Inflammatory macrophage treated with lipopolysaccharide for 4 hours (primary cell): ENCODE data around the gene PRUNE2.
A peak's percentile ranks its signal among the peaks of the same experiment; 100 is the strongest.
"Not testable (repeated sequence)": the region's sequence is repeated elsewhere in the genome, so short reads cannot be mapped to it uniquely, and the experiment has no call there.

Experiments used
- DNase-seq: peaks from one replicate; pipeline ENCODE4 v3.0.0-alpha.2; 2020

The PRUNE2 gene

DNA sequence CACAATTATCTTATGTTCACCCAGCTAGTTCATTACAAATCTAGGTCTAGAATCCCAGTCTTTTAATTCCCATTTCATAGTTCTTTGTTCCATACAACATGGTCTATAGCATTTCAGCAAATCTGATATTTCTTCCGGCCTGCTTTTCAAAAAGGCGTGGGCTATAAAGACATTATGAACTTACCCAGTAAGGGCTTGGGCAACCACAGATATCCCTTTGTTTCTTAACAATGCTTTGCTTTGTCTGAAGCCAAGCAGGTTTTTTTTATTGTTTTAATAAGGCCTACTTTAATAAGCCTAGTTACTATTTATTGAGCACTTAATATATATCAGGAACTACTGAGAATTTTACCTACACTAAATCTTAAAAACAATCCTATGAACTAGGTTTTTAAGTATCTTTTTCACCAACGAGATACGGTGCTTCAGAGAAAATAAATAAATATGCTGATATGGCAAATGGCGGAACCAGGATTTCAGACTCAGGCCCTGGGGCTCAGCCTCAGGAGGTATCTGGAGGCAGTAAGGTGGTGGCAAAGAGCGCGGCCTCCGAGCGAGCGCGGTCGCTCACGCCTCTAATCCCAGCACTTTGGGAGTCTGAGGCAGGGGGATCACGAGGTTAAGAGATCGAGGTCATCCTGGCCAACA, 112.0 kb downstream of the PRUNE2 start:
- DNase-seq: no peak

DNA sequence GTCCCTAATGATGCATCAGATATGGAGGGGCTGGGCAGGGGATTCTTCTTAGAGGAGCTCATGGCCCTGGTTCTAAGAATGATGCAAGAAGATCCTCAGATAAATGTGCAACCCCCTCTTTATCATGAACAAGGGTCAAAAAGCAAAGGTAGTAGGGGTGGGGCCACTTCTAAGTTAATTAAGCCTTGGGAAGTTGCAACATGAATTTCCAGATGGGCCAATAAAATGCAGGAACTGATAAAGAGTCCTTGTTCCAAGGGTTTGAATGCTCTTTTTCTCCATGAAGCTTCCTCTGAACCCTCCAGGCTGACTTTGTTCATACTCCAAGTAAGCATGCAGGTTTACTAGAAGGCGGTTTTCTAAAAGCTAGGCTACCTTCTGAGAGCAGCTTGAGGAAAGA, 116.1 kb downstream of the PRUNE2 start:
- DNase-seq: no peak

DNA sequence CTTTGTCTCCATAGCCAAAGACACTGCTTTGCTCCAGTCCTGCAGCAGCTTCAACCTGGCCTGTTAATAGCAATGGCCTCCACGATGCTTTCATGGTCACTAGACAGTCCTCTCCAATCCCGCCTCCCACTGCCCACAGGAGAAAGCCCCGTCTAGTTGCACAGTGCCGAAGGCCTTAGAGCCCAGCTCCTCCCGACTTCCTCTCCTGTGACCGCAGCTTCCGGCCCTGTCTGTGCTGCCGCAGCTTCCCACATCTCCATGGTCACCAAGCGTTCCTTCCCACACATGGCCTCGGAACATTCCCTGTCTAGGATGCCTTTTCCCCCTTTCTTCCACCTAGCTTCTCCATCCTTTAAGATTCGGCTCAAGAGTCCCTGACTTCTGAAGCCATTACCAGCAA, 118.2 kb downstream of the PRUNE2 start:
- DNase-seq: peak; percentile 4

DNA sequence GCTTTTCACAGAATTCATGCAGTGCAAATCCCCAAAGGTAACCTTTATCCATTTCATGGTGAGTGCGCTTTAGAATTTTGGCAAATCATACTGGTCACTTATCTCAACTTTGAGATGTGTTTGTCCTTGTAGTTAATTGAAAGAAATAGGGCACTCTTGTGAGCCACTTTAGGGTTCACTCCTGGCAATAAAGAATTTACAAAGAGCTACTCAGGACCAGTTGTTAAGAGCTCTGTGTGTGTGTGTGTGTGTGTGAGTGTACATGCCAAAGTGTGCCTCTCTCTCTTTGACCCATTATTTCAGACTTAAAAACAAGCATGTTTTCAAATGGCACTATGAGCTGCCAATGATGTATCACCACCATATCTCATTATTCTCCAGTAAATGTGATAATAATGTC, 120.4 kb downstream of the PRUNE2 start:
- DNase-seq: no peak

DNA sequence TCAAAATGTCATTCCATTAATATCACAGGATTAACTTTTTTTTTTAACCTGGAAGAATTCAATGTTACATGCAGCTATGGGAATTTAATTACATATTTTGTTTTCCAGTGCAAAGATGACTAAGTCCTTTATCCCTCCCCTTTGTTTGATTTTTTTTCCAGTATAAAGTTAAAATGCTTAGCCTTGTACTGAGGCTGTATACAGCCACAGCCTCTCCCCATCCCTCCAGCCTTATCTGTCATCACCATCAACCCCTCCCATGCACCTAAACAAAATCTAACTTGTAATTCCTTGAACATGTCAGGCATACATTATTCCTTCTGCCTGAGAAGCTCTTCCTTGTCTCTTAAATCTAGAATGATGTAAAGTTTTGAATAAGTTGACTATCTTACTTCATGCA, 121.0 kb downstream of the PRUNE2 start:
- DNase-seq: no peak

DNA sequence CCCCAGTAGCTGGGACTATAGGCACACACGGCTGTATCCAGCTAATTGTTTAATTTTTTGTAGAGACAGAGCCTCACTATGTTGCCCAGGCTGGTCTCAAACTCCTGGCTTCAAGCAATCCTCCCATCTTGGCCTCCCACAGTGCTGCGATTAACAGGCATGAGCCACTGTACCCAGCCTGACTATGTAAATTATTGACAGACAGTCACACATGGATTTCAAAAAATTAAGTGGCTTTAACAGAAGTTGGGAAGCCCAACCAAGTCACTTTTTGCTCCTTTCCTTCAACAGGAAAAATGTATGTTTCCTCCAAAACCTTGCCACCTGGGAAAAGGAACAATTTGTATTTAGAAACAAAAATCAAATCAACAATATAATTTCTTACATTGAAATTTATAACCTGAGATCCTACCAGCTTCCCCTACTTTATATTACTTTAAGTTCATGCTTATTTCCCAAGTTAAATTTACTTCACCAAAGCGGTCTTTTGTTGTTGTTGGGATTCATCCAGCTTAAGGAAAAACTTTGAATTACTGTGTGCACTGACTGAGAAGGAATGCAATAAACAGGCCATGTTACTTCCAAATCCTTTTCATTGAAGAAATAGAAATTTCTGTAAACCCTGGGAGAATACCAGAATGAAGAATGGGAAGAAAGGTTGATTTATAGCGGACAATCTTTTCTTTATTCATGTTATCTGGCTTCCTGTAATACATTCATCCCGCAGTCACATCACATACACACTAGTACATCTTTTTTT, 133.0 kb downstream of the PRUNE2 start:
- DNase-seq: no peak

DNA sequence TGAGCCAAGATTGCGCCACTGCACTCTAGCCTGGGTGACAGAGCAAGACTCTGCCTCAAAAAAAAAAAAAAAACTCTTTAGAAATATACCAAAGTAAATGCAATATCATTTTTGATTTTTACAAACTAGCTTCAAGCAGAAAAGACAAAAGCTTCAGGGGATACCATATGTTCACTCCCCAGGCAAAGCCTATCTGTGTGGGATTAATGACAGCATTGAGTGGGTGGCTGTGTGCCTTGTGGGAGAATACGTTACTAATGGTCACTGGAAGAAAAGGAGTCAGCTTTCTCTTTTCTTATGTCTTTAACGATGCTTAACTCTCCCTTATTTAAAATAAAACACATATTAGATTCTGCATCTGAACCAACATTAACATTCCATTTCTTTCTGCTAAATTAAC, 139.8 kb downstream of the PRUNE2 start:
- DNase-seq: no peak

DNA sequence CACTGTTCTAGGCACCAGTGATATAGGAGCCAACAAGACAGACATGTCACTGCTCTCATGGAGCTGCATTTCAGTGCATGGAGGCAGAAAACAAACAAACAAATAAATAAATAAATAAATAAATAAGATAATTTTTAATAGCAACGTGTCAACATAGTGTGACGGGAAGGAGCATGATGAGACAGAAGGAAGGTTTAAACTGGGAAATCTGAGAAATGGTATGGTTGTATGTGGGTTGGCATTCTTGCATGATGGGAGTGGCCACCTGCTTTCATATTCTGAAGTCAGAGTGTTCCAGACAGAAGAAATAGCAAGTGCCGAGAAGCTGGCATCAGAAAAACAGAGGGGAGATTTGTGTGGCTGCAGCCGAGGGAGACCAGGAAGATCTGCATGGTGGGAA, 141.8 kb downstream of the PRUNE2 start, which contains the start of gene PCA3:
TSS of gene PCA3 (plus strand) at position 301 of the 400 bp plus-strand sequence.
- DNase-seq: no peak

DNA sequence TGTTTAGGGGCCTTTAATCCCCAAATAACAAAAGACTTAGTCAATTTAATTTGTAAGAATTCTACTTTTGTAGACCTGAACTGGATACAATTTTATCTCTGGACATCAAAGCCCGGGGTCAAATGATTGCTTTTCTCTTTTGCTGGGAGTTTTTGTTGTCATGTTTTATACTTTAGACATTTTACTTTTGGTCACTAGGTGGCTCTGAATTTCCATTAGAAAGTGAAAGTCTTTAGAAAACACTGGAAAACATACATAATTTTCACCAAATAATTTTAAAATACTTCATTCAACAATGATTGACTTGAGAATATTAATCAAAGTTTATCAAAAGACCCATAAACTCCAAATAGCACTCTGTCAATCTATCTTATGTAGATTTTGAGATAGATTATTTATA, 144.5 kb downstream of the PRUNE2 start:
- peak; percentile 8 for DNase-seq

DNA sequence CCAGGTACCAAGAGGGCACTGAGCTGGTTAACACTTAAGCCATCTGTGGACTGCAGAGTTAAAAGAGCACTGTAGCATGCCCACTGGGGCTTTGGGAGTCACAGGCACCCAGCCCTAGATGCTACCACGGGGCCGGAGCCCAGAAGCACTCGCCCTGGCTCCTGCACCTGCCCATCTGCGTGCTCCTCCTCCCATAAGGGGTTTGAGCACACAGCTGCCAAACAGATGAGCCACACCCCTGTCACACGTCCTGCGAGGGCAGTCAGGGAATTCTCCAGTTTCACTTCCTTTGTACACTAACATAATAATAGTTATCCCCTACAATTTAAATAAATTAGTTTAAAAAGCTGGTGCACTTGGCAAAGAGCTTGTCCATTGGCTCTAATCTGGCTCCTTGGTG, 146.2 kb downstream of the PRUNE2 start:
- DNase-seq: peak; percentile 11

DNA sequence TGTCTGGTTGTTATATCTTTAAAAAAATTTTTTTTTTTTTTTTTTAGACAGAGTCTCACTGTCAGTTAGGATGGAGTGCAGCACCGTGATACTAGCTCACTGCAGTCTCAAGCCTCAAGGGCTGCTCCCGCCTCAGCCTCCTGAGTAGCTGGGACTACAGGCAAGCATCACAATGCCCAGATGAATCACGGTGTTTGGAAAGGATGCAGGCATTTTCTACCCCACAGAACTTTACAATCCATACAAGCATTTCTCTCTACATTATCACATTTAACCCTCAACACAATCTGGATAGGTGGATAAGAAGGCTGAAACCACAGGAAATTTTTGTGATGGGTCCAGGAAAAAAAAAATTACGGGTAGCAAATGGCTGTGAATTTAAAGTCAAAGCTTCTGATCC, 147.4 kb downstream of the PRUNE2 start:
- no peak for DNase-seq

DNA sequence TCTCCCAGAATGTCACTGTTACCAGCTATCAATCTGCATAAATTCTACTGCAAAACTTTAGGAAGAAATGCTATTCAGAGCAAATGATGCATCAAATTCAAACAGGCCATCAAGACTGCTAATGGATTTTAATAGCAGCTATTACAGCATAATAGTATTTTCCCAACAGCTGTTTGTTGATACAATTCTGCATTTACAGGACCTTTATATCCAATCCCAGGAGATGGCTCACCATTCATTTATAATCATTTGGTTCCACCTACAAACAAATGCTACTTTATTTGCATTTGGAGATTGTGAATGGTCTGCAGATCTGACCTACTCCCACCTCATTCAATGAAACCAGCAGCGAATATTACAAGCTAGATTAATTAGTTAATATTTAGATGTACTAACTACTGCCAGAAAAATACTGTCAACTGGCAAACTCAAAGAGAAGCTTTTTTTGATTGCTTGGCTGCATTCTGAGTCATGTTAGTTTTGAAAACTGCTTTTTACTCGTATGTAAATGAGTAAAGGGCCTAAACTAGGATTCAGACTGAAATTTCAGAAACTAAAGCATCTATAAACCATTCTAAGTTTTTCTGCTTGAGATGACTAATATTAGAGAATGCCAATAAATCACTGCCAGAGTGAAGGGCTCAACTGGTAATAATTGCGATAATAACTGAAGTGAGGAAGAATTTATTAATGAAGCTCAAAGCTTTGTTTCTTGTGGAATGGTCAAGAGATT, 148.8 kb downstream of the PRUNE2 start:
- no peak for DNase-seq

DNA sequence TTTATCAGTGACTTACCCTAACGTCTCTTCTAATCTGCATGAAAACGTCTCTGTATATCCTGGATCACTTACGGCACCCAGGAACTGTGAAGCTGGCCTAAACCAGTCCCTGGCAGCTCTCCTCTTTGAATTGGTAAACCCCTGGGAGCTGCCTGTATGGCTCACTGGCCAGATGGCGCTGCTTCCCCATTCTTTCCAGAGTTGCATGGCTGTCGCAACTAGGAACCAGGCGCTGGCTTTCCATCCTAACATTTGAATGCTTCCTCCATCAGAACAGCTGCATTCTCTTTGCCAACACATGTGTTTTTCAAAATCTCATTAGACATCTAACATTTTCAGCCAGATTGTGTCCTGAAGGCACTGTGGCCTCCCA, 149.7 kb downstream of the PRUNE2 start:
- DNase-seq: peak; percentile 39

DNA sequence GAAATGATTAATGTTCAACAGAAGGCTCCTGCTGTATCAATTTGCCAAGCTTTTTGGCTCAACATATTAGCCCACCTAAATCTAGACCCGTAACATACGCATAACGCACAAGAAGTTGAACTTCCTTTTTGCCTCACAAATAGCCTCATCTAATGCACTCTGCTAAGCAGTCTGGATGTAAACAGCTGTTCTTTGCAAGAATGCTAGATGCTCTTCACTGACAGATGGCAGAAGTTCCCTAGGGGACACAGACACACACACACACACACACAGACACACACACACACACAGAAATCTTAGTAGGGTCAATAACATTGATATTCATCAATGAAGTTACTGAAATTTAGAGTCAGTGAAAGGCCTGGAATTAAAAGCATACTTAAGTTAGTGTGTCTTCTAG, 154.9 kb downstream of the PRUNE2 start:
- no peak for DNase-seq

DNA sequence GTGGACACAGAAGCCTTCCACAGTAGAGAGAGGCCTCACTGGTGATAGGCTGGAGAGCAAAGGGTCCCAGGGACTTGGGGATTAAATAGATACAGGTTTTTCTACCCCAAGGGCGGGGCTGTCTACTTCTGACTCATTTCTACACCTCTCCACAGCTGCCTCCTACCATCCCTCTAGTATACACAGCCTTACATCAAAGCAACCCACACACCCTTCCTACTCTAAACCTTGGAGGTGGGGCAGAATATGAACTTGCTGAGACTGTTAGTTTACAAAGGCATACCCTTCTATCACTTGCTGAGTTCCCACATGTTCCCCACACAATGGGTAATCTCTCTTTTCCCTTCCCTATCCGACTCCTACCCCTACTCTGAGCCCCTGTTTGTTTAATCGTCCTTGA, 161.6 kb downstream of the PRUNE2 start:
- no peak for DNase-seq

DNA sequence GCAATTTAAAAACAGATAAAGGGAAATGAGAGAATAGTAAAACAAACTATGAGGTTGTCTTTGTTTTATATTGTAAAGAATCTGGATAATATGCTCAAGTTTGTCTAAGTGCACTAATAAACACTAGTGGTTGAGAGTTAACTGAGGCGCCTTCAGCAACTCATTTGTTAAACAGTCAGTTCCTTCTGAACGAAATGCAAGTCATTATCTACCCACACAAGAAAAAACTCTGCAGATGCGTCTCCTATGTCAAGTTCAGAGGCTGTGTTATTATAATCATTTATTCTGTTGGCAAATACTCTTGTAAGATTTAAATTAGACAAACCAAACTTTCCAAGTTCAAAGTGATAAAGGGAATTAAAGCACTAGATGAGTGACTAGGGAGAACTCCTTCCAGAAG, 162.0 kb downstream of the PRUNE2 start:
- DNase-seq: no peak

DNA sequence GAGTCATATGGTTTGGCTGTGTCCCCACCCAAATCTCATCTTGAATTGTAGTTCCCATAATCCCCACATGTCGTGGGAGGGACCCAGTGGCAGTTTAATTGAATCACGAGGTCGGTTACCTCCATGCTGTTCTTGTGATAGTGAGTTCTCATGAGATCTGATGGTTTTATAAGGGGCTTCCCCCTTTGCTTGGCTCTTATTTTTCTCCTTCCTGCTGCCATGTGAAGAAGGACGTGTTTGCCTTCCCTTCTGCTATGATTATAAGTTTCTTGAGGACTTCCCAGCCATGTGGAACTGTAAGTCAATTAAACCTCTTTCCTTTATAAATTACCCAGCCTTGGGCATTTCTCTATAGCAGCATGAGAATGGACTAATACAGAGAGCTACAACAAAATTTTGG, 163.0 kb downstream of the PRUNE2 start:
- DNase-seq: not testable (repeated sequence)

DNA sequence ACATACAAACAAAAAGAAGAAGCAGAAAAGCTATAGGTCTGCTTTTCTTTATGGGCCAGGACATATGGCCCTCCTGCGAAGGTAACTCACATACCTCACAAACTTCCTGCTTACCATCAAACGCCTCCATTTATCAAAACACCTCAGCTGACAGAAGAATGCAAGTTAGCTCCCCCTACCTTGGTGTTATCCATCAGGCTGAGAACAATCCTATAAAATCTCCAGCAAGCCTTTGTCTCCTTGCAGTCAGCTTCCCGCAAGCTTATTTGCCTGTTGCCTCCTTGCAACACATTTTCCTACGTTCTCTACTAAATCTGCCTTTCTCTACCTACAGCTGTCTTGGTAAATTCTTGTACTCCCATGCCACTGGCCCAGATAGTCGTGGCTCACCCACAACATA, 164.4 kb downstream of the PRUNE2 start:
- no peak for DNase-seq

DNA sequence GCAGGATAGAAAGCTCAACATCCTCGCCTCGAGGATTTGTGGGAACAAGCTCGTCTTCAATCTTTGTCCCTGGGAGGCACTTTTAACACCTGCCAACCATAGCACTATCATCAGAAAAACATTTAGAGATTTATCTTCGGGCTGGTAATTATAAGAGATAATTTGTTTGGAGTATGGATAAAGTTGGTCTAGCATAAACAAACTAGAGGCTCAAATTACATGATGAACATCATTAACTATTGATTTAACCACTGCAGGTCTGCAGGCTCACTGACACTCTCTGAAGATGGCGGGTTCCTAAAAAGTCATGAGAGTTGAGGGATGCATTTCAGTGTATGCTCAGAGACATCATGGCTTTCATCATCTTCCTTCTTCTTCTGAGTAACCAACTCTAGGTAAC, 167.5 kb downstream of the PRUNE2 start:
- no peak for DNase-seq

DNA sequence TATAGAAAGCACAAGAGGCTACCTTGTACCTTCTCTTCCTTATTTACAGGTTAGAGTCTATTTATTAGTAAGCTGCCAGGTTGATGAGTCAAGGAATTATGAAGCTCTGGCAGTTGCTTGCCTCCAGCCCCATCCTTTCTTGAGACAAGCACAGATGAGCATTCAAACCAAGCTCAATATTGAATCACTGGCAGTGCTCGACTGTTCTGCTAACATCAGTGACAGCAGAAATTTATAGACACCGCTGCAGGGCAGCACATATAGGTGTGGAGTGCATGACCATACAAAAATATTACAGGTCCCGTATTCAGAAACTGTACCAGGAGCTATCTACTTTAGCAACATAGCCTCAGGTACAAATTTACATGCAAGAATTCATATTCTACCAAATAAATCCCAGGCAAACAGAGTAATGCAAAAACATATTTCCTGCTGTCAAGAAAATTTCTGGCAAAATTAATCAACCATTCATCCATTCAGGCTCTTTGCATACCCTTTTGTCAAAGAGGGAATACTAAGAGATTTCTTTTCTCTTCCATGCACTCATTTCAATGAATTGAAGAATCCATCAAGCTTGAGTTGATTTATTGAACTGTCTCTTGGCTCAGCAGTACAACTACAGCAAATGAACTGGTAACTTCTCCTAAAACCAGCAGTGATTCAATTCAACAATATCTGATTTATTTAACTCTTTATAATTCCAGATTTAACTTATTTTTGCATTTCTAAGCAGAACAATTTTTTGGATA, 168.6 kb downstream of the PRUNE2 start:
- no peak for DNase-seq

DNA sequence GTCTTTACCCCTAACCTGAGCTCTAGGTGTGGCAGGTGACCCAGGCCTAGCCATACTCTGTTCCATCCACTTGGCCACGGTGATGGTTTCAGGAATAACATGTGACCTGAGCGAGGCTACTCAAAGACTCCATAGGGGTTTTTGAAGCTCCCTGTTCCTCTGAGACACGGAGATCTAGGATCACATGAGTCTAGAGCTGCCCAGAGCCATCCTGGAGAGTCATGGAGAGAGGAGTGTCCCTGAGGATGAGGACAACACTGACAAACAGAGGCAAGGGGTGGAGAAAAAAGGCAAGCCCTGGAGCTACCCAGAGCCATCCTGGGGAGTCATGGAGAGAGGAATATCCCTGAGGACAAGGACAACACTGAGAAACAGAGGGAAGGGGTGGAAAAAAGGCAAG, 171.2 kb downstream of the PRUNE2 start:
- no peak for DNase-seq

DNA sequence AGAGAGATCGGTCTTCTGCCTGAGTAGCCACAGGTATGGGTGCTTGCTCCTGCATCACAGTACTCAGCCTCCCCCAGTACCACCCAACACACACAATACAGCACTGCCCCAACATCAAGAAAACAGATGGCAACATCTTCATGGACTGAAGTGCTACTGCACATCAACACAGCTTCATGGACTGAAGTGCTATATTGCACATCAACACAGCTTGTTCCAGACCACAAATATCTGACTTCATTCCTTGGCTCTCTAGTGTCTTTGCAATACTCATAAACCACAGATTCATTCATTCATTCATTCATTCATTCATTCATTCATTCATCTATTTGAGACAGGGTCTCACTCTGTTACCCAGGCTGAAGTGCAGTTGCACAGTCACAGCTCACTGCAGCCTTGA, 172.8 kb downstream of the PRUNE2 start:
- DNase-seq: no peak

DNA sequence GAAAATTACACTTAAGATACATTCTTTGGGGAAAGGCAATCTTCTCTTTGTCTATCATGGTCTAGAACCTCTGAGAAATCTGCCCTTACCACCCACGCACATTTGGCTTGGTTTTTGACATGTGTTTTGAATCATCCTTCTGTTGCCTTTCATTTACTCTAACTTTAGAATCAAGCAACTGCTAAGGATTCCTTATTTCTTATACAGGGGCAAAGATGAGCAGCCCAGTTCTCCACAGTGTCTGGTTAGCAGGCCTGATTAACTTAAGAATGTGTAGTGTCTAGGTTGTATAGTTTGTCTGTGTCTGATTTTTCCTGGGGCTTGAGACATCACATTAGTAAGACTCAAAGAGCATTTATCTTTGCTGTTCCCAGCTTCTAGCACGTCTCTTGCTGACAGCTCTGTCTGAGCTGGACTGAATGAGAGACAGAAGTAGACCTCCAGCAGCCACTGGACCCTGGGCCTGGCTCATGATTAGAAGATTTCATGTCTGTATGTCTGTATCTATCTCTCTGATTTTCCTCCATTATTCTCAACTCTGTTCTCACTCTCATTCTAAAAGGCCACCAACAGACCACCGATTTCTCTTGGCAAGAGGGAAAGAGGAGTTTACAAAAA, 173.5 kb downstream of the PRUNE2 start:
- DNase-seq: no peak
